Chondrocyte (in vitro differentiated cells): ENCODE measurements around the gene RAB3D. TPM values are rescaled to one million over a fixed set of nuclear protein-coding genes. Genes with fewer than 3 reads are reported as not detected.

Experiments
- DNase-seq: peaks from one replicate; pipeline ENCODE4 v3.0.0; 2021; ENCODE audit warnings: mixed read lengths, low spot score
- H3K27ac Mint-ChIP-seq: one replicate; pipeline ENCODE4 v1.8.0; 2021; ENCODE audit warnings: mild to moderate bottlenecking, moderate library complexity, mixed read lengths; ENCODE audit not compliant: unreplicated experiment
- H3K27me3 Mint-ChIP-seq: 2 replicates; pipeline ENCODE4 v1.8.0; 2021; ENCODE audit warnings: low read depth, mixed read lengths
- H3K36me3 Mint-ChIP-seq: 2 replicates; pipeline ENCODE4 v1.8.0; 2021; ENCODE audit warnings: low read depth, mixed read lengths
- H3K4me1 Mint-ChIP-seq: 2 replicates; pipeline ENCODE4 v1.8.0; 2021; ENCODE audit warnings: low read depth, mild to moderate bottlenecking, mixed read lengths
- H3K4me3 Mint-ChIP-seq: one replicate; pipeline ENCODE4 v1.8.0; 2021; ENCODE audit warnings: mild to moderate bottlenecking, moderate library complexity, mixed read lengths; ENCODE audit not compliant: unreplicated experiment
- H3K9me3 Mint-ChIP-seq: 2 replicates; pipeline ENCODE4 v1.8.0; 2021; ENCODE audit warnings: low read depth, mixed read lengths
- CTCF ChIP-seq: fragments of 200-600 bp; sonication (generic); IDR thresholded peaks from 2 replicates; pipeline ENCODE4 v1.5.0; 2021; ENCODE audit warnings: antibody characterized with exemption, mild to moderate bottlenecking, moderate library complexity
- total RNA-seq: library from RNA; stranded (reverse); gene quantifications from 3 replicates; pipeline ENCODE4 v1.2.1, GENCODE V29; 2021

The RAB3D gene
- total RNA-seq, 1 donor from 2014 or later, result 8.1 TPM

- DNase-seq, result no peak
- H3K4me1 Mint-ChIP-seq, result peaks cover 22% of the 10 kb centered on the region
- H3K27ac Mint-ChIP-seq, result no peak overlapping the region
- H3K9me3 Mint-ChIP-seq, result no peaks in the 10 kb centered on the region
- no peaks in the 10 kb centered on the region for H3K36me3 Mint-ChIP-seq
- no peak for TF ChIP-seq CTCF
- no peaks in the 10 kb centered on the region for H3K27me3 Mint-ChIP-seq
- no peak overlapping the region for H3K4me3 Mint-ChIP-seq
Observed at GRCh38 chr19:11373166-11373884, 33.9 kb upstream of the RAB3D start.

- Mint-ChIP-seq H3K27me3 (no peaks in the 10 kb centered on the region), H3K27ac (no peak overlapping the region), H3K9me3 (no peaks in the 10 kb centered on the region), H3K4me3 (no peak overlapping the region), H3K36me3 (no peaks in the 10 kb centered on the region), H3K4me1 (peaks cover 3% of the 10 kb centered on the region)
- no peak for DNase-seq
- TF ChIP-seq CTCF, result no peak
Observed at GRCh38 chr19:11370744-11371143, 31.3 kb upstream of the RAB3D start.

DNA sequence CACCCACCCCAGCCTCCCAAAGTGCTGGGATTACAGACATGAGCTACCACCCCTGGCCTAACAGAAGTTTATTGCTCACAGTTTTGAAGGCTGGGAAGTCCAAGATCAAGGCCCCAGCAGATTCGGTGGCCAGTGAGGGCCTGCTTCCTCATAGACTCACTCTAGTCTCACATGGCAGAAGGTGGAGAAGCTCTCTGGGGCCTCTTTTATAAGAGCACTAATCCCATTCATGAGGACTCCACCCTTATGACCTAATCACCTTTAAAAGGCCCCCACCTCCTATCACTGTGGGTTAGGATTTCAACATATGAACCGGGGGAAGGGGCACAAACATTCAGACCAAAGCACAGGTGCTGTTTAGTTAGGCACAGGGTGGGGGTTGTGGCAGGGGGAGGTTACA is 28.1 kb upstream of the RAB3D start:
- no peaks in the 10 kb centered on the region for H3K27me3 Mint-ChIP-seq
- TF ChIP-seq CTCF, result no peak
- H3K36me3 Mint-ChIP-seq, result peaks cover 9% of the 10 kb centered on the region
- H3K9me3 Mint-ChIP-seq, result no peaks in the 10 kb centered on the region
- H3K4me1 Mint-ChIP-seq, result no peaks in the 10 kb centered on the region
- H3K4me3 Mint-ChIP-seq, result no peak overlapping the region
- no peak overlapping the region for H3K27ac Mint-ChIP-seq
- no peak for DNase-seq

GRCh38 chr19:11365557-11366117 is 26.2 kb upstream of the RAB3D start:
- Mint-ChIP-seq H3K4me3 (no peak overlapping the region), H3K36me3 (peaks cover 15% of the 10 kb centered on the region), H3K27me3 (no peaks in the 10 kb centered on the region), H3K27ac (no peak overlapping the region), H3K9me3 (no peaks in the 10 kb centered on the region), H3K4me1 (no peaks in the 10 kb centered on the region)
- no peak for TF ChIP-seq CTCF
- DNase-seq, result no peak

GRCh38 chr19:11364935-11365334 is 25.5 kb upstream of the RAB3D start:
- H3K9me3 Mint-ChIP-seq, result no peaks in the 10 kb centered on the region
- no peak overlapping the region for H3K4me3 Mint-ChIP-seq
- H3K36me3 Mint-ChIP-seq, result peaks cover 15% of the 10 kb centered on the region
- TF ChIP-seq CTCF, result no peak
- no peak for DNase-seq
- no peaks in the 10 kb centered on the region for H3K4me1 Mint-ChIP-seq
- H3K27me3 Mint-ChIP-seq, result no peaks in the 10 kb centered on the region
- H3K27ac Mint-ChIP-seq, result no peak overlapping the region
